HG02763 (cell line): Measurements from ENCODE around the gene GRHPR.

Experiments
- ATAC-seq: cut with Tn5 transposase; IDR thresholded peaks from one replicate; pipeline ENCODE4 v1.9.1; 2021; ENCODE audit warnings: mild to moderate bottlenecking, moderate library complexity; ENCODE audit not compliant: unreplicated experiment

GRHPR gene

DNA sequence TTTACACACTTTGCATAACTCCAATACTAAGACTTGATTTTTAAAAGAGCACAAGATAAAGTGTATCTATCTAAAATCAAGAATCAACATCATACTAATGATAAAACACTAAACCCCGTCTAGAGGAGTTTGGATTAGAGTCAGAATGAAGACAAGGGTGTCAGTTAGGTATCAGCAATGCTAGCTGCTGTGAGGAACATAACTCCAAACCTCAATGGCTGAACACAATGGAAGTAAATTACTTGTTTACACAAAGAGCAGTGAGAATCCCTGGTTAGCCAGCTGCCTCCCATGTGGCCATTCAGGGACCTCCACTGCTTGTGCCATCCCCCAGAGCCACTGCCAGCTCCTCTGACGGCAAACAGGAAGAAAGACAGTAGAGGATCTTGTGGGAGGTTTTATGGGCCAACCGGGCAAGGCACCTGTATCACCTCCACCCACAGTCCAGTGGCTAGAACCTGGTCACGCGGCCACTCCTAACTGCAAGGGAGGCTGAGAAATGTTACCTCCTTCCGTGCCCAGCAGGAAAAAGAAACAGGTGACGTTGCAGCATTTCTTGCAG lies 24.0 kb upstream of the GRHPR start:
- no peak for ATAC-seq

- ATAC-seq: no peak
These were observed 23.2 kb upstream of the GRHPR start for GRCh38 chr9:37399336-37399735.

GRCh38 chr9:37404590-37404989 lies 17.9 kb upstream of the GRHPR start:
- no peak for ATAC-seq

DNA sequence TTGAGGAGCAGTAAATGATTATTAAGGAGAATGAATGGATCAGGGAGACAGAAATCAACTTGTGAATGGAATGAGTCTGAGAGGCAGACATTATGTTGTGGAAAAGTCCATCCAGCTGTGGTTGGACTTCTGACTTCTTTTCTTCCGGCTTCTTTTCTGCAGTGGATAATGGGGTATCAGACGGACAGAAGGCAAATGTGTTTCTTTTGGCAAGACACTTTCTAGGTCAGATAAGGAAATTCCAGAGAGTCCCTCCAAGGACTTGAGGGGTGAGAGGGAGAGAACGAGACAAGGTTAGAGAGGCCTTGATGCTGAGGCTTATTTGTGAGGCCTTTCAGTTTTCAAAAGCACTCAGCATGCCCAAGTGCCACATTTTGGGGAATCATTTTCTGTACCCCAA lies 17.1 kb upstream of the GRHPR start:
- ATAC-seq: no peak

DNA sequence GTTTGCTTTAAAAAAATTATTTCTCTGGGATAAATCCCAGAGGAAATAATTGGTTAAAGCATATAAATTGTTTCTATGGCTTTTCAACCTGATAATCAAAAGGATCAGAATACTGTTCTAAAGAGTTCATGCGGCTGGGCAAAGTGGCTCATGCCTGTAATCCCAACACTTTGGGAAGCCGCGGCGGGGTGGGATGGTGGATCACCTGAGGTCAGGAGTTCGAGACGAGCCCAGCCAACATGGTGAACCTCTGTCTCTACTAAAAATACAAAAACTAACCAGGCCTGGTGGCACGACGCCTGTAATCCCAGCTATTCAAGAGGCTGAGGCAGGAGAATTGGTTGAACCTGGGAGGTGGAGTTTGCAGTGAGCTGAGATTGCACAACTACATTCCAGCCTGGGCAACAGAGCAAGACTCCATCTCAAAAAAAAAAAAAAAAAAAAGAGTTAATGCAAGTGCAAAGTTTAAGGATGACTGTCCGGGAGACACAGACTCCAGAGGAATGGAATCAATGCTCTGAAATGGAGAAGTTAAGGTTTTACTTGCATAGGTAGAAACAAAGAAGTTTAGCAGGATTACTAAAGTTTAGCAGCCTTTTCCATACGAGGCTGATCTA lies 16.6 kb upstream of the GRHPR start:
- no peak for ATAC-seq

GRCh38 chr9:37406603-37407401 lies 15.7 kb upstream of the GRHPR start:
- ATAC-seq: no peak

DNA sequence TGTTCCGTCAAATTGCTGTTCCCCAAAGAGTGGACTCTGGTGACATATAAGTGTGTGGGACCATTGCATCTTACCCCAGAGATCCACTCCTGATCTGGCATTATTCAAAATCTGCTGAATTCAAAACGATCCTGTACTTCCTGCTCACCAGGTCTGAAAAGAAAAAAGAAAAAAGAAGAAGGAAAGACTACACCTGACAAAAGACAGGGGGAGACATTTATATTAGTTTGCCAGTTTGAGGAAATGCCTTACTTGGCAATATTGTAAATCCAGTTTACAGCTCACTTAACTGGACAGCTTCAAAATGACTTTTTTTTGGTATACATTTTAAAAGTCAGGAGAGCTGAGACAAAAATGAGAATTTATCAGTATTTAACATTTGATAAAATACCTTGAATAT lies 15.0 kb upstream of the GRHPR start:
- no peak for ATAC-seq

GRCh38 chr9:37408933-37409710 lies 13.4 kb upstream of the GRHPR start:
- peak; percentile 85 for ATAC-seq

DNA sequence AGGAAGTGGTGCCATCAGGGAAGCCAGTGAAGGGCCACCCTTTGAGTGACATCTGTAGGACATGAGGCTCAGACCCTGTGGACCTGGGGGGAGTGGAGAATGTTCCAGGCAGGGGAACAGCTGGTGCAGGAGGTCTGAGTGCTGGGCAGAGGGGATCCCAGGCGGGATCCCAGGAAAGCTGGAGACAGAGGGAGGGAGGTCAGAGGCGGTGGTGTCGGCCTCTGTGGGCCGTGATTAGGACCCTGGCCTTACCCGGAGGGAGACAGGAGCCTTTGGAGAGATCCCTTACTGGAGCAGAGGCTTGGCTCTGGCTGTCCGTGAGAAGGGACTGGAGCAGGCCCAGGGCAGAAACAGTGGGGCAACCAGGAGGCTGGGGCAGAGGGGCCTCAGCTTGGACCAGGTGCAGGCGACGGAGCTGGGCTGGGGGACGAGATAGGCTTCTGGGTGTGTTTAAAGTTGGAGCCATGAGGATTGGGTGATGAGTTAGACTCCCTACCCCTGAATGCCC lies 12.1 kb upstream of the GRHPR start:
- ATAC-seq: no peak

- ATAC-seq: peak; percentile 18
These were observed 11.3 kb upstream of the GRHPR start for GRCh38 chr9:37410969-37411785.

GRCh38 chr9:37412431-37413151 lies 9.9 kb upstream of the GRHPR start:
- ATAC-seq: no peak

GRCh38 chr9:37413311-37413710 lies 9.2 kb upstream of the GRHPR start:
- no peak for ATAC-seq

DNA sequence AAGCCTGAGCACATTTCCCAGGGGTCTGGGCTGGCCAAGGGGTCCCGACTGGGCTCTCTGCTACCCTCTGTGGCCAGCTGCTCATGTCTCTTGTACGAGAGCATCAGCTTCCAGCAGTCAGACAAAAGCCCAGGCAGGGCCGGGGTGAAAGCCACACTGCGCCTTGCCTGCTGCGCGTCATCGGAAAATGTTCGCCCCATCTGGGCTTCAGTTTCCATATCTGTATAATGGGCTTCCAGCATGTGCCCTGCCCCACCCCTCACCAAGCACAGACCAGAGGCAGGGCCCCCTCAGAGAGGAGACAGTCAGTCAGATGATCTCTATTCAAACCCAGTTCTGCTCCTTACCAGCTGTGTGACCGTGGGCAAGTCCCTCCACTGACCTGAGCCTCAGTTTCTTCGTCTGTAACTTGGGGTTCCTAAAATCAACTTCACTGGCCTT lies 8.0 kb upstream of the GRHPR start:
- no peak for ATAC-seq

DNA sequence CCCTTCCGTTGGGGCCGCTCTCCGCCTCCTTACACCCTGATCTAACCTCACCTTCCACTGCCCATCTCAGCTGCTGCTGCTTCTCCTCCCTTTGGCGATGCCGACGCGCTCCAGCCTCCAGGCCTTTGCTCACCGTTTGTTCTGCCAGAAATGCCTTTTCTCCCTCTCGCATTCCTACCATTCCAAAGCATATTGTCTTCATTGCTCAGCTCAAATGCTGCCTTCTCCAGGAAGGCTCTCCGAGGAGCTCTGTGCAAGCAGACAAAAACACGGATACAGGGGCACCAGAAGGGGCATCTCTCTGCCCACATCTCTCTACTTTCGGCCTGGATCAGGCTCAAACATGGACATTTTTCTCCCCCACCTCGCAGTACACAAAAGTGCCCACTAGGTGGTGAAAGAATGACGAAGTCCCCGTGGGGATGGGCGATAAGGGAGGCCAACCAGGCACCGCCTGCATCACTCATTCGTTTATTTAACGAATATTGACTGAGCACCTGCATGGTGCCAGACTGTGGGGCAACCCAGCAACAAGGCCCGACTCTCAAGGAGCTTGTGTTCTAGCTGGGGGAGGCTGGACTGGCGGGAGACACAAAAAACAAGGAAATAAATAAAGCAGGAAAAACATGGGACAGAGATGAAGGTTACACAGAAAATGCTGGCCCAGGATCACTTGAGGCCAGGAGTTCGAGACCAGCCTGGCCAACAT lies 7.3 kb upstream of the GRHPR start:
- no peak for ATAC-seq

DNA sequence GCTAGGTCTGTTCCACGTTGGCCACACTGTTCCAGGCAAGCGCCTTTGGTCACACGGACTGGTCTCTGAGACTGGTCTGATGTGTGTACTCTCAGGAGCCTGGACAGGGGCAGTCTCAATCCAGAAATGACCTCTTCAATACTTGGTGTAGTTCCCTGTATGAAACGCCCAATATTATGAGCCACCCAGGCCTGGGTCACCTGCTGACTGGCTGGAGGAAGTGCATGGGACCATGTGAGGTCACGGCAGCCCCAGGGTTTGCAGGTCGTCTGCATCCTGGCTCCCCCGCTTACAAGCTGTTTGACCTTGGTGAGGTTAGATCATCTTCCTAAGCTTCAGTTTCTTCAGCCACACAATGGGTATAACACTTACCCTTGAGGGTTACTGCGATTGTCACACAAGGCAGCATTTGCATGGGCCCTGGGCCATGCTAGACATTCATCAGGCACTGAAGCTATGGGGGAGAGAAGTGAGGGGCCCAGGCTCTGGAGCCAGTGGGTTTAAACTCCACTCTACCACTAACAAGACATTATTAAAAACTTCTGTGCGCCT lies 5.2 kb upstream of the GRHPR start:
- no peak for ATAC-seq

- ATAC-seq: no peak
These were observed 4.5 kb upstream of the GRHPR start for GRCh38 chr9:37417857-37418618.

DNA sequence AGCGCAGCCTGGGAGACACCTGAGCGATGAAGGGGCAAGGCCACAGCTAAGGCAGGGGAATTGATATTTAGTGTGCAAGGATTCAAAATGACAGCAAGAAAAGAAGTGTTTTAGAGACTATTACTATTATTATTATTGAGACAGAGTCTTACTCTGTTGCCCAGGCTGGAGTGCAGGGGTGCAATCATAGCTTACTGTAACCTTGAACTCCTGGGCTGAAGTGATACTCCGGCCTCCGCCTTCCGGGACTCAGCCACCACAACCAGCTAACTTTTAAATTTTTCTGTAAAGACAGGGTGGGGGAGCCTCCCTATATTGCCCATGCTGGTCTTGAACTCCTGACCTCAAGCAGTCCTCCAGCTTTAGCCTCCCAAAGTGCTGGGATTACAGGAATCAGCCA lies 3.3 kb upstream of the GRHPR start:
- ATAC-seq: no peak
